Measurements from ENCODE around the gene ZNF606.
A peak's percentile ranks its signal among the peaks of the same experiment; 100 is the strongest.

ZNF606 gene

GRCh38 chr19:58002384-58003173 lies at the start of gene ZNF606:
TSS of gene ZNF606 (minus strand) at chr19:58002820. CDS start at chr19:58001319, 1,501 bp downstream.
- DNase-seq: peak; percentile 85

- DNase-seq: no peak
These were observed 49.6 kb upstream of the ZNF606 start for GRCh38 chr19:58052256-58052655.

- DNase-seq: no peak
These were observed 45.1 kb upstream of the ZNF606 start for GRCh38 chr19:58047672-58048071.

- DNase-seq: no peak
These were observed 44.2 kb upstream of the ZNF606 start for GRCh38 chr19:58046856-58047255.

- DNase-seq: no peak
These were observed 42.9 kb upstream of the ZNF606 start for GRCh38 chr19:58045411-58046050.

GRCh38 chr19:58044886-58045285 lies 42.3 kb upstream of the ZNF606 start:
- DNase-seq: no peak

- DNase-seq: no peak
These were observed 41.8 kb upstream of the ZNF606 start for GRCh38 chr19:58044391-58044790.

- DNase-seq: no peak
These were observed 40.1 kb upstream of the ZNF606 start for GRCh38 chr19:58042495-58043340.

- no peak for DNase-seq
These were observed 38.3 kb upstream of the ZNF606 start for GRCh38 chr19:58040751-58041525.

GRCh38 chr19:58038688-58039204 lies 36.1 kb upstream of the ZNF606 start:
- no peak for DNase-seq

- no peak for DNase-seq
These were observed 35.5 kb upstream of the ZNF606 start for GRCh38 chr19:58037927-58038687.

- DNase-seq: no peak
These were observed 33.2 kb upstream of the ZNF606 start for GRCh38 chr19:58035863-58036262.

GRCh38 chr19:58034477-58034793 lies 31.8 kb upstream of the ZNF606 start:
- no peak for DNase-seq

- peak; percentile 60 for DNase-seq
These were observed 31.3 kb upstream of the ZNF606 start, which contains the start of gene ZSCAN1 for GRCh38 chr19:58033741-58034476. TSS of gene ZSCAN1 (plus strand) at chr19:58034025. CDS start at chr19:58037837, 3,812 bp downstream.

- DNase-seq: no peak
These were observed 22.0 kb upstream of the ZNF606 start for GRCh38 chr19:58024661-58025060.

- DNase-seq: no peak
These were observed 19.7 kb upstream of the ZNF606 start for GRCh38 chr19:58022283-58022660.

- DNase-seq: no peak
These were observed 19.1 kb upstream of the ZNF606 start for GRCh38 chr19:58021541-58022282.

GRCh38 chr19:58020129-58020528 lies 17.5 kb upstream of the ZNF606 start:
- no peak for DNase-seq

GRCh38 chr19:58014141-58014540 lies 11.5 kb upstream of the ZNF606 start:
- DNase-seq: no peak

GRCh38 chr19:58010507-58010906 lies 7.9 kb upstream of the ZNF606 start:
- DNase-seq: no peak

All from activated CD4-positive, CD25-positive, alpha-beta regulatory T cell treated with anti-CD3 and anti-CD28 coated beads, Interleukin-2, amount 50 U/mL, for 72 hours (primary cell).